Fibroblast of skin of right quadriceps (primary cell): ENCODE results near the gene FNDC3B.
"Not testable (repeated sequence)": the region's sequence is repeated elsewhere in the genome, so short reads cannot be mapped to it uniquely, and the experiment has no call there.

Source experiments
- DNase-seq: peaks from one replicate; pipeline ENCODE4 v3.0.0-alpha.2; 2013

Gene FNDC3B

DNA sequence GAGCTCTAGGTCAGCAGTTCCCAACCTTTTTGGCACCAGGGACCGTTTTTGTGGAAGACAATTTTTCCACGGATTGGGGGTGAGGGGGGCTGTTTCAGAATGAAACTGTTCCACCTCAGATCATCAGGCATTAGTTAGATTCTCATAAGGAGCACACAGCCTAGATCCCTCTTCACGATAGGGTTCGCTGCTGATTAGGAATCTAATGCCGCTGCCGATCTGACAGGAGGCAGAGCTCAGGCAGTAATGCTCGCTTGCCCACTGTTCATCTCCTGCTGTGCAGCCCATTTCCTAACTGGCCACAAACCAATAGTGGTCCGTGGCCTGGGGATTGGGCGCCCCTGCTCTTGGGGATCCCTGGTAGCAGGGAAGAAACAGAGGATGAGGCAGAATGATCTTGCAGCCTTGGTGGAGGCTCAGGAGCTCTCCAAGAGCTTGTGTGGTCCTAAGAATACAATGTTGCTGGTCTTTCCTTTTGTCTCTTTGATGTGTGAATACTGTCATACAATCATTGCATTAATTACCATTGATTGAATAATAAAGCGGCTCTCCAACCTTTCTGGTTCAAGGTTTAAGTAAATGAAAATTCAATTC, 183.2 kb downstream of the FNDC3B start:
- no peak for DNase-seq

DNA sequence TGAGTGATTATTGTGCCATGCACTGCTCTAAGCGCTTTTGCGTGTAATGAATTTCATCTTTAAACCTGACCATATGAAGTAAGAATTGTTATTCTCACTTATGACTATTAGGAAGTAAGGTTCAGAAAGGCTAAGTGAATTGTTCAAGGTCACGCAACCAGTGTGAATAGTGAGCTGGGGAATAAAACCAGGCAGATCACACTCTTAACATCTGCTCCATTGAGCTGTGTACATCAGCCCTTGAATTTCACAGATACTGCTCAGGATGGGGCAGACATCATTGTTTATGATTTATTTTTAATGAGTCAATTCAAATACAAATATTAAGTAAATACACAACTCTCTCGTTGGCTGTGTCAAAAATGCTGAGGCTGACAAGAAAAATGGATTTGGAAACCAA, 184.5 kb downstream of the FNDC3B start:
- no peak for DNase-seq

- no peak for DNase-seq
Measured at GRCh38 chr3:172224560-172225214, 185.3 kb downstream of the FNDC3B start.

GRCh38 chr3:172225215-172225707, 185.9 kb downstream of the FNDC3B start:
- DNase-seq = no peak

- DNase-seq = no peak
Measured at GRCh38 chr3:172226831-172227230, 187.5 kb downstream of the FNDC3B start.

DNA sequence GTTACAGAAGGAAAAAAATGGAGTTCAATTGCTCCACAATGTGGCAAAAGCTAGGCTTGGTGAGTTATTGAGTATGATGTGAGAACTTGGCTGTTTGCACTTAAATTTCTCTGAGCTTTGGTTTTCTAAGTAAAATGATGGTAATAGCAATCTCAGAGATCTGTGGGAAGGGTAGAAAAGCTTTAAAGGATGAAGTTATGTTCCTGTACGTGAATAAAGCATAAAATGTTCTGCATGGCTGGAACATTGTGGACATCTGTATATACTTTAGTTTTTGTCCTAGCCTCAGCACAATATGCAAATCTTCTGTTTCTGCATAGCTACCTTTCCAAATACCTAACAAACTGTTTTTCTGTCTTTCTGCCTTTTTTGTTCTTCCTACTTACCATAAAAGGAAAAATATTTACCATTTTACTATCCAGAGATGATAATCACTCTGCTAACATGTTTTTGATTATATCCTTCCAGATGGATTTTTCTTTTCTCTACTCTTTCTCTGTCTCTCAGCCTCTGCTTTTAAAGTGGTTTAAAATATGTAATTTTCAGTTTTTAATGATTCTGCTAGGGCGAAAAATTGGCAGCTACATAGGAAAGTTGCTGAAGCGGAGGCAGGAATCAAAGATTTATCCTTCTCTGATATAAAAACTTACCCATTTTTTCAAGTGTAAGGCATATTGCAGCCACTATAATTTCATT, 188.1 kb downstream of the FNDC3B start:
- no peak for DNase-seq

- DNase-seq = no peak
Measured at GRCh38 chr3:172228036-172228415, 188.6 kb downstream of the FNDC3B start.

DNA sequence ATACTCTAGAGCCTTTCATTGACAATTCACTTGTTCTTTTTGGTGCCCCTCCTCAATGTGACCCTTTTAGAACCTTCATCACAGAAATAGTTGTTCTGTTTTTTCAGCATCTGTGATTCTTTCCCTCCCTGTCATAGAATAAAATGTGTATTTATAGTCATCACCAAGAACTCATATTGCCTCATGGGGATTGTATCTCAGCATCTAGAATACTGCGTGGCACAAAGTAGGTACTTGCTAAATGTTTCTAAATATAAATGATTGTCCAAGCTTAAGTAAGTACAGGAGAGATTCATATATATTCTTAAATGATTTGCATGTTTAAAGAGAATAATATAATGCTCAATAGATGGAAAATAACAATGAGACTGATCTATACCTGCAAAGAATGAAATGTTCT, 190.1 kb downstream of the FNDC3B start:
- no peak for DNase-seq

DNA sequence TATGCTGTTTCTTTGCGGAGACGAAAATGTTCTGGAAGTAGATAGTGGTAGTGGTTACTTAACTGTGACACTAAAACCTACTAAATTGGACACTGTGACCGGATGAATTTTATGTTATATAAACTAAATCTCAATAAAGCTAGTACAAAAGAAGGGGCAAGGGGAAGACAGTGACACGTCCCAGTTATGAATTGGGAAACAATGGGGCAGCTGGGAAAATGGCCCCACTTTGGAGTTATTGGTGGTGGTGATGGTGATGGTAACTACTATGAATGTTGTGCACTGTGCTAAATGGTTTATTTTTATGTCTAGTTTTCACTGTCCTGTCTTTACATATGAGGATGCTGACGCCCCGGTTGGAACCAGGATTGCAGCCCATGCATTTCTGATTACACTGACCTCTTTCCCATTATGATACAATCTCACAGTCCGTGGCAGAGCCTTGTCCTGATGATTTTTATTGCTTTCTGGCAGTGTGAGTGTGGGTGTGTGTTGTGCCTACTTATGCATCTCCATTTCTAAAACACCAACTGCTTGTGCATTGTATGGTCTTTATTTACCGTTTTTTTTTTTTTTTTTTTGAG, 192.0 kb downstream of the FNDC3B start:
- DNase-seq = no peak

DNA sequence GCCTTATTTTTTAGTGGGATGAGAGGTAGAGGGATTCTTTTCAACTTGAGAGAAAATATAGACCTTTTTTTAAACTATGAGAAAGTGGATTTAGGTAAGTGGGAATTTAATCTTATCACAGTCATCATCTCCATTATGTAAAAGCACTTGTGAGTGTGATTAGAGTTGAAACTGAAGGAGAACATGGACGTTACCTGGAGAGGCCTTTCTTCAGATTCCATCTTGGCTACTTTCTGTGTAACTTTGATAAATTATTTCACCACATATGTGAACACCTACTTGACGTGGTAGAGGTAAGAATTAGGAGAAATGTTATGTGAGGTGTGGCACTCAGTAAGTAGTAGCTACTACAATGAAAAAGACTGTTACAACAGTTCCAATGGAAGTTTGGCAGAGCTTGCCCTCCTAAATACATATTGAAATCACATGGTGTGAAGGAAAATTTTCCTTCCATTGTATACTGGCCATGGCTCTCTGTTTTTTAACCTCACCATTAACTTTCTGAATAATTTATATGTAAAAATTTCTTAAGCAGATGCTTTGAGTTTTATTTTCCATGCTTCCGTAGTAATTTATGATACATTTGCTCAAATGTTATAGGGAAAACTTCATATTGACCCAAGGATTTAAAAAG, 193.3 kb downstream of the FNDC3B start:
- DNase-seq = no peak

GRCh38 chr3:172233474-172234277, 194.3 kb downstream of the FNDC3B start:
- no peak for DNase-seq

DNA sequence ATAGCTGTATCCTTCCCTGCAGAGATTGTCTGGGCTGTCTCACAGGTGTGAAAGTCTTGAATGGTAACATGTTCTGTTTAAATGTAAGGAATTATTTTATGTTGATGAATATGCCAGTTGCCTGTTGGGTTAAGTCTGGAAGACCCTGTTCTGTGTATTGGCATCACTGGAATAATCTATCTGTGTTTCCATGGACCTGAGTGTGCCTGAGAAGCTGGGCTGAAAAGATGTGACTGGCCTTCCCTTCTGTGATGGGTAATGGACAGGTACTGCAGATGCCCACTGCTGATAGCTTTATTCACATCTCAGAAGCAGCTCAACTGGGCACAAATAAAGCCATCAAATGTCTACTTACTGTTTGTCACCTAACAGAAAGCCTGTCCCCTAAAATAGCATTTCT, 196.3 kb downstream of the FNDC3B start:
- no peak for DNase-seq

GRCh38 chr3:172236771-172237742, 197.7 kb downstream of the FNDC3B start:
- DNase-seq = no peak

GRCh38 chr3:172238188-172238587, 198.8 kb downstream of the FNDC3B start:
- no peak for DNase-seq

GRCh38 chr3:172239218-172239790, 199.9 kb downstream of the FNDC3B start:
- no peak for DNase-seq

- DNase-seq = no peak
Measured at GRCh38 chr3:172241405-172241804, 202.0 kb downstream of the FNDC3B start.

- DNase-seq = not testable (repeated sequence)
Measured at GRCh38 chr3:172242471-172242870, 203.1 kb downstream of the FNDC3B start.

DNA sequence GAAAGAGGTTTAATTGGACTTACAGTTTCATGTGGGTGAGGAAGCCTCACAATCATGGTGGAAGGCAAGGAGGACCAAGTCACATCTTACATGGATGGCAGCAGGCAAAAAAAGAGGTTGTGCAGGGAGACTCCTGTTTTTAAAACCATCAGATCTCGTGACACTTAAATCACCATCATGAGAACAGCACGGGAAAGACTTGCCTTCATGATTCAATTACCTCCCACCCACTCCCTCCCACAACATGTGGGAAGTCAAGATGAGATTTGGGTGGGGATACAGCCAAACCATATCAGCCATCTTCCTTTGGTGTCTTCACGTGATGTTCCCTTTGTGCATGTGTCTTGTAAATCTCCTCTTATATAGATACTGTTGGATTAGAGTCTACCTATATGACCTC, 204.0 kb downstream of the FNDC3B start:
- not testable (repeated sequence) for DNase-seq

- DNase-seq = peak; percentile 52
Measured at GRCh38 chr3:172244011-172244410, 204.6 kb downstream of the FNDC3B start.

DNA sequence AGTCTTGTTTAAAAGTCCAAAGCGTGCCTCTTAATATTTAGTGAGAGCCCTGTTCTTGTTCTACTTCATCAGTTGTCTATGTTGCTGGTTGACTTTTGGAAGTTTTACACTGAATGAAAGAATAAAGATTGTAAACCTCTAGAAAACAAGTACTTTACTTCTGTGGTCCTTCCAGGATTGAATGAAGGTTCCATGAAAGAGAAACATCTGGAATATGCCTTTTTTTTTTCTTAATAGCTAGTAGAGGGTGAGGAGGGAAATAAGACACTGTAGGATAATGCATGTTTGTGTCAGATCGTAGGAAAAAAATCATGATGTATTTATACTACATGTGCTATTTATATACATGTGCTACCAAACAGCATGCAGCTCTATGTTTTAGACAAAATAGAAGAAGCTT, 205.9 kb downstream of the FNDC3B start:
- no peak for DNase-seq
